Hepatocyte (in vitro differentiated cells): Measurements from ENCODE around the gene RAB18. TPM values are rescaled to one million over a fixed set of nuclear protein-coding genes. Genes with fewer than 3 reads are reported as not detected.
"Not testable (repeated sequence)": the region's sequence is repeated elsewhere in the genome, so short reads cannot be mapped to it uniquely, and the experiment has no call there.

ENCODE experiments used
- DNase-seq: peaks from one replicate; pipeline ENCODE4 v3.0.0-alpha.2; 2016; ENCODE audit warnings: low spot score
- H2AFZ ChIP-seq: fragments of 200-600 bp; sonication (generic); 2 replicates; pipeline ENCODE4 v1.6.0; 2016; ENCODE audit warnings: antibody characterized with exemption, mild to moderate bottlenecking
- H3K27ac ChIP-seq: fragments of 200-600 bp; sonication (generic); 2 replicates; pipeline ENCODE4 v1.5.1; 2016; ENCODE audit warnings: mild to moderate bottlenecking
- H3K27me3 ChIP-seq: fragments of 200-600 bp; sonication (generic); 2 replicates; pipeline ENCODE4 v1.6.1; 2016
- H3K36me3 ChIP-seq: fragments of 200-600 bp; sonication (generic); replicated peaks from 2 replicates; pipeline ENCODE4 v1.5.1; 2016; ENCODE audit warnings: low read depth; ENCODE audit not compliant: insufficient read depth
- H3K4me1 ChIP-seq: fragments of 200-600 bp; sonication (generic); 2 replicates; pipeline ENCODE4 v1.5.1; 2016; ENCODE audit warnings: mild to moderate bottlenecking, moderate library complexity; ENCODE audit not compliant: insufficient read depth
- H3K4me2 ChIP-seq: fragments of 200-600 bp; sonication (generic); 2 replicates; pipeline ENCODE4 v1.6.0; 2016
- H3K4me3 ChIP-seq: fragments of 200-600 bp; sonication (generic); 2 replicates; pipeline ENCODE4 v1.5.1; 2016; ENCODE audit warnings: mild to moderate bottlenecking
- H3K79me2 ChIP-seq: fragments of 200-600 bp; sonication (generic); 2 replicates; pipeline ENCODE4 v1.6.0; 2017; ENCODE audit warnings: mild to moderate bottlenecking
- H3K9me2 ChIP-seq: fragments of 200-600 bp; sonication (generic); replicated peaks from 2 replicates; pipeline ENCODE4 v1.6.0; 2017; ENCODE audit warnings: mild to moderate bottlenecking; ENCODE audit not compliant: insufficient read depth
- H3K9me3 ChIP-seq: fragments of 200-600 bp; sonication (generic); 2 replicates; pipeline ENCODE4 v1.5.1; 2016; ENCODE audit warnings: low read depth, mild to moderate bottlenecking
- H4K20me1 ChIP-seq: fragments of 200-600 bp; sonication (generic); 2 replicates; pipeline ENCODE4 v1.6.0; 2016; ENCODE audit warnings: mild to moderate bottlenecking; ENCODE audit not compliant: insufficient read depth, poor library complexity, severe bottlenecking
- CTCF ChIP-seq: fragments of 200-600 bp; sonication (generic); IDR thresholded peaks from 2 replicates; pipeline ENCODE4 v1.5.1; 2016; ENCODE audit warnings: antibody characterized with exemption, mild to moderate bottlenecking; ENCODE audit not compliant: poor library complexity
- EZH2 ChIP-seq: fragments of 200-600 bp; sonication (generic); IDR thresholded peaks from 2 replicates; pipeline ENCODE4 v1.6.1; 2016; ENCODE audit warnings: antibody characterized with exemption, mild to moderate bottlenecking, borderline replicate concordance
- EZH2phosphoT487 ChIP-seq: fragments of 200-600 bp; sonication (generic); IDR thresholded peaks from one replicate; pipeline ENCODE4 v1.6.1; 2018; ENCODE audit warnings: antibody characterized with exemption, mild to moderate bottlenecking, low read depth, moderate library complexity; ENCODE audit not compliant: unreplicated experiment, severe bottlenecking
- WGBS: methylation state at CpG from one replicate; pipeline ENCODE4 v1.1.6; 2016; ENCODE audit warnings: low lambda C conversion rate; ENCODE audit errors: missing lambda C conversion rate; 5-methylcytosine and 5-hydroxymethylcytosine counted together
- polyA plus RNA-seq: library from polyadenylated mRNA; unstranded; fragments of >200 nt; fragmentation: Nextera tagmentation; extraction: Ambion mirVana; gene quantifications from 2 replicates; pipeline ENCODE4 v1.2.1, GENCODE V29; 2016
- total RNA-seq: library from RNA; depleted of rRNA; stranded (reverse); fragments of >200 nt; gene quantifications from 2 replicates; pipeline ENCODE4 v1.2.3, GENCODE V29; 2014

The RAB18 gene
- total and polyA plus RNA-seq, 2 experiments from 2014 or later = 88.5 to 132 TPM

- Histone ChIP-seq H2AFZ (no peak overlapping the region), H3K36me3 (no peaks in the 10 kb centered on the region), H3K9me2 (no peaks in the 10 kb centered on the region), H3K27me3 (no peaks in the 10 kb centered on the region), H3K4me3 (no peak overlapping the region), H4K20me1 (peaks cover 10% of the 10 kb centered on the region), H3K27ac (no peak overlapping the region), H3K4me1 (peaks cover 6% of the 10 kb centered on the region), H3K4me2 (no peak overlapping the region), H3K9me3 (no peaks in the 10 kb centered on the region), H3K79me2 (peaks cover 15% of the 10 kb centered on the region)
- WGBS = 71% methylated on average over 5 of the region's 5 CpGs
- TF ChIP-seq CTCF (no peak), EZH2phosphoT487 (no peak), EZH2 (no peak)
- no peak for DNase-seq
These were observed 3.2 kb upstream of the RAB18 start for GRCh38 chr10:27500886-27501285.

- Histone ChIP-seq H3K27ac (peak overlapping the region; percentile 18), H3K79me2 (peaks cover 41% of the 10 kb centered on the region), H3K4me2 (peak overlapping the region; percentile 71), H3K9me2 (no peaks in the 10 kb centered on the region), H3K4me3 (no peak overlapping the region), H4K20me1 (peaks cover 36% of the 10 kb centered on the region), H3K36me3 (no peaks in the 10 kb centered on the region), H3K9me3 (no peaks in the 10 kb centered on the region), H2AFZ (peak overlapping the region; percentile 66), H3K27me3 (no peaks in the 10 kb centered on the region), H3K4me1 (peaks cover 16% of the 10 kb centered on the region)
- WGBS = 41% methylated on average over 4 of the region's 4 CpGs
- TF ChIP-seq EZH2phosphoT487 (no peak), CTCF (no peak), EZH2 (no peak)
- DNase-seq = no peak
These were observed 552 bp upstream of the RAB18 start for GRCh38 chr10:27503498-27504006.

- H3K4me3 ChIP-seq = peak overlapping the region; percentile 85
- H3K27me3 ChIP-seq = no peaks in the 10 kb centered on the region
- 7% methylated on average over 13 of the region's 13 CpGs for WGBS
- peaks cover 50% of the 10 kb centered on the region for H4K20me1 ChIP-seq
- peaks cover 55% of the 10 kb centered on the region for H3K79me2 ChIP-seq
- DNase-seq = peak; percentile 41
- peak overlapping the region; percentile 24 for H2AFZ ChIP-seq
- peak overlapping the region; percentile 97 for H3K27ac ChIP-seq
- H3K4me1 ChIP-seq = peaks cover 16% of the 10 kb centered on the region
- TF ChIP-seq CTCF (no peak), EZH2phosphoT487 (no peak), EZH2 (no peak)
- no peaks in the 10 kb centered on the region for H3K36me3 ChIP-seq
- no peaks in the 10 kb centered on the region for H3K9me2 ChIP-seq
- no peaks in the 10 kb centered on the region for H3K9me3 ChIP-seq
- H3K4me2 ChIP-seq = peak overlapping the region; percentile 80
These were observed 830 bp downstream of the RAB18 start for GRCh38 chr10:27504808-27505460.

- Histone ChIP-seq H3K27ac (peak overlapping the region; percentile 97), H3K4me1 (peaks cover 16% of the 10 kb centered on the region), H3K4me2 (peak overlapping the region; percentile 80), H3K79me2 (peaks cover 61% of the 10 kb centered on the region), H4K20me1 (peaks cover 56% of the 10 kb centered on the region), H3K4me3 (peak overlapping the region; percentile 85)
- not testable (repeated sequence) for H3K9me2 ChIP-seq, H3K27me3 ChIP-seq, DNase-seq, H3K9me3 ChIP-seq, H3K36me3 ChIP-seq, H2AFZ ChIP-seq
- 95% methylated on average over 15 of the region's 15 CpGs for WGBS
These were observed 1.4 kb downstream of the RAB18 start for GRCh38 chr10:27505537-27505936.
